PC-9 (cell line): ENCODE data around the gene KCNJ5. TPM values are rescaled to one million over a fixed set of nuclear protein-coding genes. Genes with fewer than 3 reads are reported as not detected.

Source experiments
- BruUV-seq: library from RNA; stranded (reverse); fragments of 400-500 nt; replicated peaks from 2 replicates; lab custom pipeline; 2021; lab: Mats Ljungman, UMichigan
- CTCF ChIA-PET: fragments of 300-600 bp; sonication (Branson Sonifier 250); formaldehyde crosslinking; loops from one replicate; lab custom pipeline; 2022; ENCODE audit warnings: antibody characterized with exemption; lab: Charles Lee
- POLR2A ChIA-PET: fragments of 300-600 bp; sonication (Branson Sonifier 250); formaldehyde crosslinking; loops from one replicate; lab custom pipeline; 2022; ENCODE audit warnings: antibody characterized with exemption; ENCODE audit not compliant: unreplicated experiment; lab: Charles Lee
- DNase-seq, 2 experiments: peaks; one replicate each; pipeline versions ENCODE4 v3.0.0 to v3.0.0-alpha.2; 2015 to 2022; ENCODE audit warnings: mixed read lengths in 1 of 2
- H2AFZ ChIP-seq: fragments of 200-600 bp; sonication (generic); 2 replicates; pipeline ENCODE4 v1.8.1; 2017; ENCODE audit warnings: antibody characterized with exemption
- H3F3A ChIP-seq: fragments of 200-600 bp; sonication (generic); 2 replicates; pipeline ENCODE4 v1.8.1; 2017; ENCODE audit warnings: antibody characterized with exemption, mild to moderate bottlenecking, low read depth; ENCODE audit not compliant: insufficient read depth
- H3K27ac ChIP-seq: fragments of 200-600 bp; sonication (generic); 2 replicates; pipeline ENCODE4 v1.6.1; 2016; ENCODE audit warnings: mixed run types
- H3K27me3 ChIP-seq: fragments of 200-600 bp; sonication (generic); 2 replicates; pipeline ENCODE4 v1.6.1; 2016; ENCODE audit warnings: low read depth, mixed run types; ENCODE audit not compliant: insufficient read depth
- H3K36me3 ChIP-seq: fragments of 200-600 bp; sonication (generic); 2 replicates; pipeline ENCODE4 v1.6.1; 2016; ENCODE audit warnings: low read depth, mixed run types
- H3K4me1 ChIP-seq: fragments of 200-600 bp; sonication (generic); replicated peaks from 2 replicates; pipeline ENCODE4 v1.6.1; 2016; ENCODE audit warnings: mixed run types; ENCODE audit not compliant: insufficient read depth
- H3K4me2 ChIP-seq: fragments of 200-600 bp; sonication (generic); 2 replicates; pipeline ENCODE4 v1.6.1; 2017; ENCODE audit warnings: mixed run types
- H3K4me3 ChIP-seq: fragments of 200-600 bp; sonication (generic); 2 replicates; pipeline ENCODE4 v1.6.1; 2016; ENCODE audit warnings: mixed run types
- H3K79me2 ChIP-seq: fragments of 200-600 bp; sonication (generic); 2 replicates; pipeline ENCODE4 v1.6.1; 2017; ENCODE audit warnings: low read depth, mixed run types
- H3K9me2 ChIP-seq: fragments of 200-600 bp; sonication (generic); 2 replicates; pipeline ENCODE4 v1.8.1; 2017; ENCODE audit warnings: mild to moderate bottlenecking; ENCODE audit not compliant: insufficient read depth
- H3K9me3 ChIP-seq: fragments of 200-600 bp; sonication (generic); 2 replicates; pipeline ENCODE4 v1.8.1; 2016; ENCODE audit warnings: low read depth; ENCODE audit not compliant: insufficient read depth
- H4K20me1 ChIP-seq: fragments of 200-600 bp; sonication (generic); 2 replicates; pipeline ENCODE4 v1.8.1; 2017; ENCODE audit not compliant: insufficient read depth
- EZH2 ChIP-seq: fragments of 200-600 bp; sonication (generic); IDR thresholded peaks from 2 replicates; pipeline ENCODE4 v1.8.0; 2017; ENCODE audit warnings: antibody characterized with exemption, low read depth
- intact Hi-C: fragments of 100-400 bp; cut with micrococcal nuclease; formaldehyde crosslinking; loops from one replicate; pipeline ENCODE4 v1.10.0; 2022; ENCODE audit not compliant: unreplicated experiment
- total RNA-seq: library from RNA; stranded (reverse); gene quantifications from 2 replicates; pipeline ENCODE4 v1.2.3, GENCODE V29; 2021
- TF ChIP-seq, protein P1 (sequence below): fragments of 200-600 bp; sonication (generic); conservative IDR thresholded peaks from 2 replicates; pipeline ENCODE4 v1.6.1; 2017; ENCODE audit warnings: mixed run types, antibody characterized with exemption, mild to moderate bottlenecking, moderate library complexity

KCNJ5 gene
- total RNA-seq, 1 experiment from 2014 or later = 0.11 TPM

DNA sequence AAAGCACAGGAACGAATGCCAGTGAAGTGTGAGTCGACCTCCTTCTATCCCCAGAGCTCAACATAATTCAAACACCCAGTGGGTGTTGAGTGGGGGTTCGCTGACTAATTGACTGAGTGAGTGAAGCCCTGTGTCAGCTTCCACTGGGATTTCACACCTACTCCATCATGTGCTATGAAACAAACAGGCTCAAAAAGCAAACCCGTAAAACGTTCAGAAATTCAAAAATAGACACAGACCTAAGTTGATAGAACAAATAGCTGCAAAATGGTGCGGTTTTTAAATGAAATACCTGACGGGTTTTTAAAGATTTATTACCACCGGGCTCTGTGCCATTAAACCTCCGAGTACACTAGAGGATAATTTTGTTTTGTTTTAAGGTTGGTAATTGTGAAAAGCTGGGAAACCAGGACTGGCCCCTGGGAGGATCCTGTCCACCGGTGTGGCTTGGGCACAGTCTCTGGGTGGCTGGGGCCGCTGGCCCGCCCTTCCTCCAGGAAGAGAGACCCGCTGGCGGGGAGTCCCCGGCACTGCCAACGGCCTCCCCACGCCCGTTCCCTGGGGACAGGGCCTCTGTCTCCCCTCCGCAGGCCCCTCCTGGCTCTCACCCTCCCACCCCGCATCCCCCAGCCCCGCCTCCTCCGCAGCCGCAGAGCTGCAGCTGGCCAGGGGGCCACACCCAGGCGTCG lies 13.6 kb downstream of the KCNJ5 start:
- DNase-seq = peak in 1 of 2 experiments; percentile 39
- H4K20me1 ChIP-seq = no peaks in the 10 kb centered on the region
- H3K4me3 ChIP-seq = peak overlapping the region; percentile 74; the same call in 1 of the 2 replicates
- no peaks in the 10 kb centered on the region for H3K79me2 ChIP-seq
- 0 out of 2 replicates have a peak, but pooled peaks cover 5% of the 10 kb centered on the region for H3F3A ChIP-seq
- H3K36me3 ChIP-seq = no peaks in the 10 kb centered on the region
- H3K27me3 ChIP-seq = no peaks in the 10 kb centered on the region
- peak overlapping the region; percentile 84 for H3K4me2 ChIP-seq
- POLR2A ChIA-PET = interaction anchor here (0.6 kb wide), 1 partner anchor 432 kb away, joined by 6 read pairs; no protein-coding TSS in a partner anchor
- no TSS peak for BruUV-seq
- peak overlapping the region; percentile 81 for H2AFZ ChIP-seq
- CTCF ChIA-PET = interaction anchor here (0.5 kb wide), 1 partner anchor 431 kb away, joined by 3 read pairs; no protein-coding TSS in a partner anchor
- H3K27ac ChIP-seq = no peak overlapping the region
- intact Hi-C loops = no loop called here
- peaks cover 20% of the 10 kb centered on the region for H3K4me1 ChIP-seq
- H3K9me3 ChIP-seq = no peaks in the 10 kb centered on the region
- TF ChIP-seq, protein P1, sequence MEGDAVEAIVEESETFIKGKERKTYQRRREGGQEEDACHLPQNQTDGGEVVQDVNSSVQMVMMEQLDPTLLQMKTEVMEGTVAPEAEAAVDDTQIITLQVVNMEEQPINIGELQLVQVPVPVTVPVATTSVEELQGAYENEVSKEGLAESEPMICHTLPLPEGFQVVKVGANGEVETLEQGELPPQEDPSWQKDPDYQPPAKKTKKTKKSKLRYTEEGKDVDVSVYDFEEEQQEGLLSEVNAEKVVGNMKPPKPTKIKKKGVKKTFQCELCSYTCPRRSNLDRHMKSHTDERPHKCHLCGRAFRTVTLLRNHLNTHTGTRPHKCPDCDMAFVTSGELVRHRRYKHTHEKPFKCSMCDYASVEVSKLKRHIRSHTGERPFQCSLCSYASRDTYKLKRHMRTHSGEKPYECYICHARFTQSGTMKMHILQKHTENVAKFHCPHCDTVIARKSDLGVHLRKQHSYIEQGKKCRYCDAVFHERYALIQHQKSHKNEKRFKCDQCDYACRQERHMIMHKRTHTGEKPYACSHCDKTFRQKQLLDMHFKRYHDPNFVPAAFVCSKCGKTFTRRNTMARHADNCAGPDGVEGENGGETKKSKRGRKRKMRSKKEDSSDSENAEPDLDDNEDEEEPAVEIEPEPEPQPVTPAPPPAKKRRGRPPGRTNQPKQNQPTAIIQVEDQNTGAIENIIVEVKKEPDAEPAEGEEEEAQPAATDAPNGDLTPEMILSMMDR = no peak
- no peak for TF ChIP-seq EZH2
- no peaks in the 10 kb centered on the region for H3K9me2 ChIP-seq

DNA sequence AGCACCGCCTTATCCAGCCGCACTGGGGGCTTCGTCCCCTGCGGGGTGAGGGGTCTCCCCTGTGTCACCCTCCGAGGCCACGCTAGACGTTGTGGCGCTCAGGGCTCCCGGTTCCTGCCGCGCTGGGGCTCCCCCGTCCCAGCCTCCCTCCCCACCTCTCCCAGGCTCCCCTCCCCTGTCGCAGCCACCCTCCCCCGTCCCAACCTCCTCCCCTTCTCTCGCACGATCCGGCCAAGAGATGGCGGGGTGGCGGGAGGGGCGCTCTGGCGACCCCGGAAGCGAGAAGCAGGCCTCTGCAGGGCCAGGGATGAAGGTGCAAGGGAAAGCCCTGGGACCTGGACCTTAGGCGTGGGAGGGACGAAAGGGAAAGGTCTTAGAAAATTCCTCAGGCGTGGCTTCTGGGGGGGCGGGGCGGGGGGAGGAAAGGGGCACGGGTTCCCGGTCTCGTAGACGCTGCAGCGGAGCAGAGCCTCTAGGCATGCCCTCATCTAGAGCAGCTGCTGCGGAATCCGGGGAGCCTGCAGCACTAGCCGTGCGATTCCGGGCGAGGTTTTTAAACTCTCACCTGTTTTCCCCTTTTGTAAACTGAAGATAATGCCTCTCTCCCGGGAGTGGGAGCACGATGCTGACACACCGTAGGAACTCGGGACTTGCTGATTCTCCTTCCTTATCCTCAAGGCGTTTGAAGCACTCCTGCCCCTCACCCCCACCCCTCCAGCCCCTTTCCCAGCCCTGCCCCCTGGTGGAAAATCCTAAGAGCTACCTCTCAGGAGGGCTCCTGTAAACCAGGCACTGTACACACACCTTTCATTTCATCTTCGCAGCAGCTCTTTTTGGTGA lies 14.4 kb downstream of the KCNJ5 start:
- Histone ChIP-seq H3K4me2 (peak overlapping the region; percentile 84), H3K9me3 (no peaks in the 10 kb centered on the region), H3K4me1 (peaks cover 20% of the 10 kb centered on the region), H3K27me3 (no peaks in the 10 kb centered on the region), H3K4me3 (peak overlapping the region; percentile 74), H3F3A (0 out of 2 replicates have a peak, but pooled peaks cover 5% of the 10 kb centered on the region), H3K9me2 (no peaks in the 10 kb centered on the region), H3K27ac (no peak overlapping the region), H2AFZ (peak overlapping the region; percentile 81), H3K79me2 (no peaks in the 10 kb centered on the region), H3K36me3 (no peaks in the 10 kb centered on the region), H4K20me1 (no peaks in the 10 kb centered on the region)
- TF ChIP-seq EZH2 = no peak
- TF ChIP-seq, protein P1 = peak; percentile 75
- no TSS peak for BruUV-seq
- intact Hi-C loops = no loop called here
- ChIA-PET CTCF (interaction anchor here (0.5 to 1.0 kb wide), 5 partner anchors 11 to 758 kb away, joined by 3 to 4 read pairs (median 3); no protein-coding TSS in a partner anchor), POLR2A (interaction anchor here (0.6 to 0.7 kb wide), 2 partner anchors 19 to 433 kb away, joined by 6 to 21 read pairs; no protein-coding TSS in a partner anchor)
- peak; percentile 67 to 68 for DNase-seq
